SK-N-SH (cell line): ENCODE data around the gene PLVAP. TPM values are rescaled to one million over a fixed set of nuclear protein-coding genes. Genes with fewer than 3 reads are reported as not detected.

Source experiments
- CTCF ChIA-PET: fragments of 300-600, 350-600 bp; formaldehyde crosslinking; extraction: SDS; loops from one replicate; lab custom pipeline; 2021; lab: Yijun Ruan, JAX
- POLR2A ChIA-PET: fragments of 350-600 bp; sonication (Branson Sonifier 250); formaldehyde crosslinking; extraction: SDS; loops from one replicate; lab custom pipeline; 2020; ENCODE audit warnings: antibody characterized with exemption, inconsistent platforms; lab: Yijun Ruan, JAX
- DNase-seq: peaks from one replicate; pipeline ENCODE4 v3.0.0; 2012
- H2AFZ ChIP-seq: fragments of 200-600 bp; sonication (generic); 2 replicates; pipeline ENCODE4 v1.8.1; 2016; ENCODE audit warnings: antibody characterized with exemption, mild to moderate bottlenecking, low read depth
- H3F3A ChIP-seq: fragments of 200-600 bp; sonication (generic); replicated peaks from 2 replicates; pipeline ENCODE3; 2016; ENCODE audit warnings: antibody characterized with exemption, mild to moderate bottlenecking; ENCODE audit not compliant: insufficient read depth
- H3K27ac ChIP-seq, 2 experiments: fragments of 200-500 bp in 1 of 2; fragments of 200-600 bp in 1 of 2; sonication (Bioruptor generic) in 1 of 2; sonication (generic), shearing (Covaris generic) in 1 of 2; 2 replicates each; pipeline versions ENCODE4 v1.5.1 to v1.6.1; 2014 to 2016; ENCODE audit warnings: low read depth in 2 of 2, inconsistent platforms in 1 of 2, low read length in 1 of 2, mild to moderate bottlenecking in 1 of 2, mixed read lengths in 1 of 2
- H3K27me3 ChIP-seq: fragments of 200-600 bp; sonication (generic), shearing (Covaris generic); 2 replicates; pipeline ENCODE4 v1.6.1; 2016; ENCODE audit warnings: mixed run types; ENCODE audit not compliant: insufficient read depth
- H3K36me3 ChIP-seq, 2 experiments: fragments of 200-500 bp in 1 of 2; fragments of 200-600 bp in 1 of 2; sonication (Bioruptor generic) in 1 of 2; sonication (generic) in 1 of 2; replicated peaks in 1 of 2; 2 replicates each; pipeline versions ENCODE3 to v1.5.1; 2014 to 2016; ENCODE audit warnings: low read length in 1 of 2, mild to moderate bottlenecking in 1 of 2; ENCODE audit not compliant: insufficient read depth in 2 of 2, control insufficient read depth in 1 of 2
- H3K4me1 ChIP-seq, 2 experiments: fragments of 200-500 bp in 1 of 2; fragments of 200-600 bp in 1 of 2; sonication (Bioruptor generic) in 1 of 2; sonication (generic), shearing (Covaris generic) in 1 of 2; 2 replicates each; pipeline versions ENCODE4 v1.5.1 to v1.6.1; 2014 to 2016; ENCODE audit warnings: low read depth in 1 of 2, low read length in 1 of 2, mixed run types in 1 of 2; ENCODE audit not compliant: insufficient read depth in 2 of 2, control insufficient read depth in 1 of 2
- H3K4me2 ChIP-seq: fragments of 200-600 bp; sonication (generic), shearing (Covaris generic); 2 replicates; pipeline ENCODE4 v1.6.1; 2017; ENCODE audit warnings: mixed run types
- H3K4me3 ChIP-seq, 2 experiments: fragments of 200-500 bp in 1 of 2; fragments of 200-600 bp in 1 of 2; sonication (Bioruptor generic) in 1 of 2; sonication (generic), shearing (Covaris generic) in 1 of 2; 2 replicates each; pipeline versions ENCODE4 v1.5.1 to v1.8.1; 2014 to 2016; ENCODE audit warnings: low read depth in 2 of 2, inconsistent platforms in 1 of 2, low read length in 1 of 2, mild to moderate bottlenecking in 1 of 2, mixed read lengths in 1 of 2, moderate library complexity in 1 of 2
- H3K79me2 ChIP-seq: fragments of 200-600 bp; sonication (generic); 2 replicates; pipeline ENCODE4 v1.8.1; 2017; ENCODE audit warnings: mild to moderate bottlenecking; ENCODE audit not compliant: insufficient read depth
- H3K9ac ChIP-seq: fragments of 200-600 bp; sonication (generic); 2 replicates; pipeline ENCODE4 v1.6.1; 2017; ENCODE audit warnings: mixed run types
- H3K9me2 ChIP-seq: fragments of 200-600 bp; sonication (generic); 2 replicates; pipeline ENCODE4 v1.6.1; 2017; ENCODE audit warnings: mixed run types
- H3K9me3 ChIP-seq: fragments of 200-600 bp; sonication (generic); 2 replicates; pipeline ENCODE4 v1.6.1; 2017; ENCODE audit warnings: mixed run types, mild to moderate bottlenecking, moderate library complexity
- H4K20me1 ChIP-seq: fragments of 200-600 bp; sonication (generic); 2 replicates; pipeline ENCODE4 v1.6.1; 2017; ENCODE audit warnings: mild to moderate bottlenecking, mixed run types; ENCODE audit not compliant: insufficient read depth
- CHD2 ChIP-seq: fragments of 150-350 bp; IDR thresholded peaks from 2 replicates; pipeline ENCODE4 v1.6.1; 2018; ENCODE audit warnings: low read length; ENCODE audit not compliant: partially characterized antibody
- GATA2 ChIP-seq: sonication (generic); formaldehyde crosslinking; IDR thresholded peaks from 2 replicates; pipeline ENCODE4 v1.5.0; 2020; ENCODE audit warnings: mild to moderate bottlenecking, missing genetic modification reagents
- JUND ChIP-seq: IDR thresholded peaks from 2 replicates; pipeline ENCODE4 v1.4.0; 2012
- NRF1 ChIP-seq: IDR thresholded peaks from 2 replicates; pipeline ENCODE4 v1.6.1; 2012; ENCODE audit warnings: low read depth, mild to moderate bottlenecking, low read length
- RAD21 ChIP-seq: IDR thresholded peaks from 2 replicates; pipeline ENCODE4 v1.6.1; 2012; ENCODE audit warnings: mild to moderate bottlenecking, low read length
- RCOR1 ChIP-seq: fragments of 150-350 bp; IDR thresholded peaks from 2 replicates; pipeline ENCODE4 v1.6.1; 2017; ENCODE audit warnings: antibody characterized with exemption, low read length
- RXRA ChIP-seq: IDR thresholded peaks from 2 replicates; pipeline ENCODE4 v1.4.0; 2012; ENCODE audit warnings: low read depth, mild to moderate bottlenecking, borderline replicate concordance
- TCF12 ChIP-seq: IDR thresholded peaks from 2 replicates; pipeline ENCODE4 v1.4.0; 2012
- YY1 ChIP-seq: IDR thresholded peaks from 2 replicates; pipeline ENCODE4 v1.4.0; 2012; ENCODE audit warnings: low read depth, mild to moderate bottlenecking
- WGBS: methylation state at CpG from one replicate; pipeline ENCODE4 v1.1.6; 2017; ENCODE audit warnings: low lambda C conversion rate; 5-methylcytosine and 5-hydroxymethylcytosine counted together
- polyA plus RNA-seq, 3 experiments: library from polyadenylated mRNA; depleted of rRNA; stranded (reverse); fragments of >200 nt; gene quantifications; 2 replicates each; pipeline ENCODE4 v1.2.3, GENCODE V29; 2012
- TF ChIP-seq, protein P1 (sequence below): IDR thresholded peaks from 2 replicates; pipeline ENCODE4; 2012
- TF ChIP-seq, protein P2 (sequence below): IDR thresholded peaks from 2 replicates; pipeline ENCODE4 v1.4.0; 2012; ENCODE audit warnings: low read depth, borderline replicate concordance
- TF ChIP-seq, protein P3 (sequence below): fragments of 200-600 bp; sonication (generic); IDR thresholded peaks from 2 replicates; pipeline ENCODE4 v1.6.1; 2017; ENCODE audit warnings: antibody characterized with exemption, mild to moderate bottlenecking, moderate library complexity

Gene PLVAP
- polyA plus RNA-seq, 1 of the 3 experiments (the other 2 are of a cell fraction) = not detected

DNA sequence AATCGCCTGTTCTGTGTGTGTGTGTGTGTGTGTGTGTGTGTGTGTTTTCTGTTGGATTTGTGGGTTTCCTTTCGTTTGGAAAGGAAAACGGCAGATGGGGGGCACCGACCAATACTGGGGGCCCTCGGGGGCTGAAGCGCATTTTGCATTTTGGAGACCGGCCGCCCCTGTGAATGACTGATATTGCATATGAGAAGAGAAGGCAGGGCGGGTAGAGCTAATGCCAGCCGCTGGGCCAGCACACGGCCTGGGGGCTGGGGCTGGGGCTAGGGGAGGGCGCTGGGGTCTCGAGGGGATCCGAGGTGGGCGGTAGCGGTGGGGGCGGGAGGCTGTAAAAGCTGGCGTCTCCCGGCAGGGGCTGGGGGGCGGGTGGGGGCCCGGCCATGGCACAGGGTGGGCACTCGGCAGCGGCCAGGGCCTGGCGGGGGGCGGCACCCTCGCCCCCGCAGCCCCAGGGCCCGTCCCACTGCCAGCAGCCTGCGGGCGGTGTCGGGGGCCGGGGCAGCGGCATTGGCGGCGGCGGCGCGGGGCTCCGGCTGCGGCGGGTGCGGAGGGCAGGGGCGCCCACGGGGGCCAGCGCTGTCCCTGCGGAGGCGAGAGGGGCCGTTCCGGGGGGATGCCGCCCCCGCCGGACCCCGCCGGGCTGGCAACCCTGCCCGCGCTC lies 53.7 kb downstream of the PLVAP start (continued):
- TF ChIP-seq, protein P1, sequence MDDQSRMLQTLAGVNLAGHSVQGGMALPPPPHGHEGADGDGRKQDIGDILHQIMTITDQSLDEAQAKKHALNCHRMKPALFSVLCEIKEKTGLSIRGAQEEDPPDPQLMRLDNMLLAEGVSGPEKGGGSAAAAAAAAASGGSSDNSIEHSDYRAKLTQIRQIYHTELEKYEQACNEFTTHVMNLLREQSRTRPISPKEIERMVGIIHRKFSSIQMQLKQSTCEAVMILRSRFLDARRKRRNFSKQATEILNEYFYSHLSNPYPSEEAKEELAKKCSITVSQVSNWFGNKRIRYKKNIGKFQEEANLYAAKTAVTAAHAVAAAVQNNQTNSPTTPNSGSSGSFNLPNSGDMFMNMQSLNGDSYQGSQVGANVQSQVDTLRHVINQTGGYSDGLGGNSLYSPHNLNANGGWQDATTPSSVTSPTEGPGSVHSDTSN = no peak
- no peak for TF ChIP-seq TCF12
- no peak for TF ChIP-seq JUND
- TF ChIP-seq RAD21 = no peak
- TF ChIP-seq NRF1 = no peak
- TF ChIP-seq RCOR1 = no peak
- TF ChIP-seq CHD2 = no peak

DNA sequence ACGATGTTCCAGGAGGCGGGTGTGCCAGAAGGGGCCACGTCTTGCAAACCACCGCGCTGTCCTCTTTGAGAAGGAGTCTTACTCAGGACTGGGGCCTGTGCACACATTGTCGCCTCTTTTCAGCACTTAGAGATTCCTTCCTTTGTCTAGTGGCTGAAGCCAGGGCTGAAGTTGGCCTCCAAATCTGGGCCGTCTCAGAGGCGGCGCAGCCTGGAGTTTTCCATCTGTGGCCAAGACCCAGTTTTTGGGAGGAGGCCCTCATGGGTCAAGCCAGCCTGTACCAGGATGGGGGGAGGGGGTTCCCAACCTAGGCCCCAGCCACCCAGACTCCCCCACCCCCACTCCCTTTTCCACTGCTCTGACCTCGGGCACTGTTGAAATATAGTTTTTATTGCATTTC lies 54.3 kb downstream of the PLVAP start:
- POLR2A ChIA-PET = no interaction called here
- no peaks in the 10 kb centered on the region for H3K27me3 ChIP-seq
- H3K4me1 ChIP-seq = no peaks in the 10 kb centered on the region
- H3K36me3 ChIP-seq = peaks cover 0 to 41% of the 10 kb centered on the region in 2 experiments
- no peak overlapping the region for H3K9ac ChIP-seq
- H3K9me2 ChIP-seq = no peaks in the 10 kb centered on the region
- no peaks in the 10 kb centered on the region for H3K79me2 ChIP-seq
- DNase-seq = peak; percentile 47
- H3F3A ChIP-seq = no peaks in the 10 kb centered on the region
- no peaks in the 10 kb centered on the region for H3K9me3 ChIP-seq
- H3K4me2 ChIP-seq = no peak overlapping the region
- TF ChIP-seq RXRA (no peak), CHD2 (no peak), GATA2 (CRISPR knock-in tag) (no peak), YY1 (no peak)
- TF ChIP-seq, protein P2, sequence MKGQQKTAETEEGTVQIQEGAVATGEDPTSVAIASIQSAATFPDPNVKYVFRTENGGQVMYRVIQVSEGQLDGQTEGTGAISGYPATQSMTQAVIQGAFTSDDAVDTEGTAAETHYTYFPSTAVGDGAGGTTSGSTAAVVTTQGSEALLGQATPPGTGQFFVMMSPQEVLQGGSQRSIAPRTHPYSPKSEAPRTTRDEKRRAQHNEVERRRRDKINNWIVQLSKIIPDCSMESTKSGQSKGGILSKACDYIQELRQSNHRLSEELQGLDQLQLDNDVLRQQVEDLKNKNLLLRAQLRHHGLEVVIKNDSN = no peak
- TF ChIP-seq, protein P3, sequence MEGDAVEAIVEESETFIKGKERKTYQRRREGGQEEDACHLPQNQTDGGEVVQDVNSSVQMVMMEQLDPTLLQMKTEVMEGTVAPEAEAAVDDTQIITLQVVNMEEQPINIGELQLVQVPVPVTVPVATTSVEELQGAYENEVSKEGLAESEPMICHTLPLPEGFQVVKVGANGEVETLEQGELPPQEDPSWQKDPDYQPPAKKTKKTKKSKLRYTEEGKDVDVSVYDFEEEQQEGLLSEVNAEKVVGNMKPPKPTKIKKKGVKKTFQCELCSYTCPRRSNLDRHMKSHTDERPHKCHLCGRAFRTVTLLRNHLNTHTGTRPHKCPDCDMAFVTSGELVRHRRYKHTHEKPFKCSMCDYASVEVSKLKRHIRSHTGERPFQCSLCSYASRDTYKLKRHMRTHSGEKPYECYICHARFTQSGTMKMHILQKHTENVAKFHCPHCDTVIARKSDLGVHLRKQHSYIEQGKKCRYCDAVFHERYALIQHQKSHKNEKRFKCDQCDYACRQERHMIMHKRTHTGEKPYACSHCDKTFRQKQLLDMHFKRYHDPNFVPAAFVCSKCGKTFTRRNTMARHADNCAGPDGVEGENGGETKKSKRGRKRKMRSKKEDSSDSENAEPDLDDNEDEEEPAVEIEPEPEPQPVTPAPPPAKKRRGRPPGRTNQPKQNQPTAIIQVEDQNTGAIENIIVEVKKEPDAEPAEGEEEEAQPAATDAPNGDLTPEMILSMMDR = no peak
- CTCF ChIA-PET = no interaction called here
- H2AFZ ChIP-seq = no peak overlapping the region
- no peak overlapping the region for H3K4me3 ChIP-seq
- peak overlapping the region in 1 of 2 experiments; percentile 8; a peak in 1 of 4 replicates for H3K27ac ChIP-seq
- no peaks in the 10 kb centered on the region for H4K20me1 ChIP-seq
- WGBS = 85% methylated on average over 7 of the region's 10 CpGs
